ENCODE results near the gene ARRDC3. TPM values are rescaled to one million over a fixed set of nuclear protein-coding genes. Genes with fewer than 3 reads are reported as not detected.

ARRDC3 gene
- total RNA-seq, 1 experiment from 2014 or later = 2.8 TPM

DNA sequence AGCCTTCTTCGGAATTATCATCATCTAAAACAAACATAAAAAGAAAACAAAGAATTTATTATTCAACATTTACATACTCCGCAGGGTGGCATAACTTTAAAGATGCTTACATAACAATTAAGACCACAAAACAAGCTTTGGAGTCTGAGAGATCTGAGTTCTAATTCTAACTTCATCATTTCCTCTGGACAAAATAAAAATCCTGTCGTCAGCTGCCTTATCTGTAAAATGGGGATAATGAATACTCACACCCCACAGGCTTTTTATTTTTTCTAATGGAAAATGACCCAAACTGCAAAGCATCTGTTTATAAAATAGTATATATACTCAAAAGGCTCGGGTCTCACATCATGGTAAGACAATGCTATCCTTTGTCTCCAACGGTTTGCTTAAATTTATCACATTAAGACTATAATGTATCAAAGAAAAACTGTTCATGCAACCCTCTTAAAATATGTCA, 4.3 kb downstream of the ARRDC3 start:
- H4K20me1 ChIP-seq (ENCODE audit: control insufficient read depth, insufficient read depth, insufficient read length) = no peaks in the 10 kb centered on the region
- H3K23me2 ChIP-seq (ENCODE audit: insufficient read length, low read depth, low read length, poor library complexity, severe bottlenecking) = peaks cover 4% of the 10 kb centered on the region
- no CpG with 5 or more reads among the region's 5 CpGs for WGBS (ENCODE audit: extremely low coverage, insufficient read length, low lambda C conversion rate)
- no peak overlapping the region for H2BK12ac ChIP-seq (ENCODE audit: insufficient read length, low read depth, low read length)
- no peak overlapping the region for H3K18ac ChIP-seq (ENCODE audit: insufficient read length, low read depth, low read length)
- no peak overlapping the region for H3K23ac ChIP-seq (ENCODE audit: insufficient read length, low read depth, low read length)
- Mint-ChIP-seq H3K36me3 (ENCODE audit: insufficient read depth in 1 of 3, low read depth in 3 of 3) (peaks cover 11 to 57% (median 11%) of the 10 kb centered on the region in 3 experiments; a peak in 6 of 7 replicates), H3K4me3 (peak overlapping the region; percentile 79 to 94), H3K27ac (peak overlapping the region in 2 of 3 experiments; percentile 96 to 100; a peak in 4 of 7 replicates), H3K9me3 (peaks cover 0 to 2% of the 10 kb centered on the region in 2 experiments; a peak in 2 of 5 replicates), H3K27me3 (ENCODE audit: low read depth) (no peaks in the 10 kb centered on the region), H3K4me1 (peaks cover 12 to 16% of the 10 kb centered on the region in 2 experiments)
- H3T11ph ChIP-seq (ENCODE audit: low read length) = no peak overlapping the region
- H3K27me3 ChIP-seq (ENCODE audit: insufficient read depth, low read length) = no peaks in the 10 kb centered on the region
- no peak overlapping the region for H2AK5ac ChIP-seq (ENCODE audit: insufficient read length, low read length)
- no peaks in the 10 kb centered on the region for H3K79me2 ChIP-seq (ENCODE audit: insufficient read depth, low read length)
- H4K8ac ChIP-seq (replicated peaks; ENCODE audit: insufficient read length, low read depth, low read length) = no peak overlapping the region
- no peaks in the 10 kb centered on the region for H3K79me1 ChIP-seq (ENCODE audit: insufficient read depth, low read depth, low read length, poor library complexity, severe bottlenecking)
- H3K9ac ChIP-seq (ENCODE audit: extremely low read depth, insufficient read length, low read length) = no peak overlapping the region
- no peak overlapping the region for H2BK15ac ChIP-seq (ENCODE audit: low read depth, low read length)
- DNase-seq = no peak
- no peak overlapping the region for H3K4me2 ChIP-seq (ENCODE audit: insufficient read depth, insufficient read length, low read length)
- TF ChIP-seq CTCF (conservative IDR thresholded peaks at IDR 0.05) = no peak
- no peak overlapping the region for H3K27ac ChIP-seq (ENCODE audit: insufficient read length, low read depth, low read length)
- no peaks in the 10 kb centered on the region for H3K9me3 ChIP-seq (ENCODE audit: control insufficient read depth, low read depth, low read length)
- no peak overlapping the region for H2AFZ ChIP-seq (ENCODE audit: low read length)
- no peak overlapping the region for H4K91ac ChIP-seq (ENCODE audit: insufficient read length, low read depth, low read length)
- H3K56ac ChIP-seq (ENCODE audit: insufficient read length, low read depth, low read length) = no peak overlapping the region
- no peak overlapping the region for H3K14ac ChIP-seq (ENCODE audit: insufficient read depth, low read length)
- H2BK20ac ChIP-seq (ENCODE audit: low read depth, low read length, poor library complexity, severe bottlenecking) = no peak overlapping the region
- no peak overlapping the region for H3K4ac ChIP-seq (ENCODE audit: low read depth, low read length)
- H2BK5ac ChIP-seq (ENCODE audit: insufficient read length, low read length) = no peak overlapping the region
- no peak overlapping the region for H2BK120ac ChIP-seq (ENCODE audit: low read depth, low read length, poor library complexity, severe bottlenecking)
- H3K4me1 ChIP-seq (ENCODE audit: insufficient read depth, low read length) = no peaks in the 10 kb centered on the region
- no peak overlapping the region for H4K5ac ChIP-seq (ENCODE audit: insufficient read length, low read depth, low read length)

Data from H9 (cell line).